GM21576 (cell line): ENCODE data around the gene SACS.

Experiments
- ATAC-seq: cut with Tn5 transposase; IDR thresholded peaks from one replicate; pipeline ENCODE4 v1.9.1; 2021; ENCODE audit warnings: mild to moderate bottlenecking, moderate library complexity; ENCODE audit not compliant: unreplicated experiment

SACS gene, protein sequence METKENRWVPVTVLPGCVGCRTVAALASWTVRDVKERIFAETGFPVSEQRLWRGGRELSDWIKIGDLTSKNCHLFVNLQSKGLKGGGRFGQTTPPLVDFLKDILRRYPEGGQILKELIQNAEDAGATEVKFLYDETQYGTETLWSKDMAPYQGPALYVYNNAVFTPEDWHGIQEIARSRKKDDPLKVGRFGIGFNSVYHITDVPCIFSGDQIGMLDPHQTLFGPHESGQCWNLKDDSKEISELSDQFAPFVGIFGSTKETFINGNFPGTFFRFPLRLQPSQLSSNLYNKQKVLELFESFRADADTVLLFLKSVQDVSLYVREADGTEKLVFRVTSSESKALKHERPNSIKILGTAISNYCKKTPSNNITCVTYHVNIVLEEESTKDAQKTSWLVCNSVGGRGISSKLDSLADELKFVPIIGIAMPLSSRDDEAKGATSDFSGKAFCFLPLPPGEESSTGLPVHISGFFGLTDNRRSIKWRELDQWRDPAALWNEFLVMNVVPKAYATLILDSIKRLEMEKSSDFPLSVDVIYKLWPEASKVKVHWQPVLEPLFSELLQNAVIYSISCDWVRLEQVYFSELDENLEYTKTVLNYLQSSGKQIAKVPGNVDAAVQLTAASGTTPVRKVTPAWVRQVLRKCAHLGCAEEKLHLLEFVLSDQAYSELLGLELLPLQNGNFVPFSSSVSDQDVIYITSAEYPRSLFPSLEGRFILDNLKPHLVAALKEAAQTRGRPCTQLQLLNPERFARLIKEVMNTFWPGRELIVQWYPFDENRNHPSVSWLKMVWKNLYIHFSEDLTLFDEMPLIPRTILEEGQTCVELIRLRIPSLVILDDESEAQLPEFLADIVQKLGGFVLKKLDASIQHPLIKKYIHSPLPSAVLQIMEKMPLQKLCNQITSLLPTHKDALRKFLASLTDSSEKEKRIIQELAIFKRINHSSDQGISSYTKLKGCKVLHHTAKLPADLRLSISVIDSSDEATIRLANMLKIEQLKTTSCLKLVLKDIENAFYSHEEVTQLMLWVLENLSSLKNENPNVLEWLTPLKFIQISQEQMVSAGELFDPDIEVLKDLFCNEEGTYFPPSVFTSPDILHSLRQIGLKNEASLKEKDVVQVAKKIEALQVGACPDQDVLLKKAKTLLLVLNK (N-terminal part only)

DNA sequence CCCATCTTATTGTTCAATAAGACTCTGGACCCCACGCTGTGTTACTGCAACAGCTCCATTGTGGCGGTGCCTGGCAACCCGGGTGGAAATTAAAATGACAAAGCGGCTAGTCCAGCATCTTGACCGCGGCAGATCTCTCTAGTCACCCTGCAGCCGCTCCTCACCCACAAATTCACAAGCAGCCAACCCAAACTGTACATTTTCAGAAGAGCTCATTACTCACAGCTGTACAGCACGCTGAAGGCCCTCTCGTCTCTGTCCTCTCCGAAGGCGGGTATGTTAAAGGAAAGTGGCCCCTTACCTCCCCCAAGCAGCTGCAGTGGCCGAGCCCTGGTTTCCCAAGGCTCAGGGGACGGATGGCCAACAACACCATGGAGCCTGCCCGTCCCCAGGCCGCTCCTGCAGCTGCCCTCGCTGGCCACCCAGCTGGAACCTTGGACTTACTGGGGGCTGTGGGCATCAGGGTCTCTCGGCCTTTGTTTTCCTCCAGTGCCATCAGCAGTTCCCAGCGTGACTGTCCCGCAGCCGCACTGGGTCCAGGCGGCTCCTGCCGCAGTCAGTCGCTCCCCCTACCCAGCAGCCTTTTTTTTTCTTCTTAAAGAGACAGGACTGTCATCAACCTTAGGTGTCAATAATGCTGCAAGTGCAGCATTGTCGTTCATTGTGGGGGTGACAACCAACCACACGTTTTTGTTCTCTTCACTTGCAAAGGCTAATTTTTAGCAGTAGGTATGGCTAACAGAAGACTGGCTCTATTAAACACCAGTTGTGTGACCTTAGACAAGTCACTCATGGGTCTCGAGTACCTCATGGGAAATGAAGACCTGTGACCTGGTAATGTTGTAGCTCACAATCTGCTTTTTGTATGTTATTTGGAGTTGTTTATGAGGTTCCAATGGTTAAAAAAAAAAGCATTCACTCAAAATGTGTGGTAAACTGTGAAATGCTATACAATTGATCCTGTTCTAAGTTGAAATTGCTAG is at the start of gene SACS:
Gene SACS (minus strand): TSS at position 532 of the 983 bp plus-strand sequence. CDS start 22,463 bp downstream, outside the sequence.
- no peak for ATAC-seq

DNA sequence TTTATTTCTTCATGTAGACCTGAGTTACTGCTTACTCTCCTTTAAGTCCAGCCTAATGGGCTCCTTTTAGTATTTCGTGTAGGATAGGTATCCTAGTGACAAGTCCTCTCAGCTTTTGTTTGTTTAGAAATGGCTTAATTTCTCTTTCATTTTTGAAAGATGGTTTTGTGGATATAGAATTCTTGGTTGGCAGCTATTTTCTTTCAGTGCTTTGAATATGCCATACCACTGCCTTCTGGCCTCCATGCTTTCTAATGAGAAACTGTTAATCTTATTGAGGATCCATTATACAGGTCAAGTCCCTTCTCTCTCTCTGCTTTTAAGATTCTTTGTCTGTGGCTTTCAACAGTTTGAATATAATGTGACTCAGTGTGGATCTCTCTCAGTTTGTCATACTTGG is 46.8 kb upstream of the SACS start:
- ATAC-seq: no peak

DNA sequence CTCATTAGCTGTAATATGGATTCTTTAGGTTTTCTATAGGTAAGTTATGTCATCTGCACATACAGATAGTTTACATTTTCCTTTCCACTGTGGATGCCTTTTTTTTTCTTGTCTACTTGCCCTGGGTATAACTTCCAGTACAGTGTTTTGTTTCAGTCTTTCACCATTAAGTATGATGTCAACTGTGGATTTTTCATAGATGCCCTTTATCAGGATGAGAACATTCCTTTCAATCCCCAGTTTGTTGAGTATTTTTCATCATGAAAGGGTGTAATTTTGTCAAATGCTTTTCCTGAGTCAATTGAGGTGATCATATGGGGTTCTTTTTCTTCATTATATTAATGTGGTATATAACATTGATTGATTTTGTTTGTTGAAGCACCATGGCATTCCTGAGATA is 43.6 kb upstream of the SACS start:
- no peak for ATAC-seq

GRCh38 chr13:23473221-23473620 is 39.7 kb upstream of the SACS start:
- ATAC-seq: no peak

GRCh38 chr13:23472189-23472588 is 38.7 kb upstream of the SACS start:
- no peak for ATAC-seq

DNA sequence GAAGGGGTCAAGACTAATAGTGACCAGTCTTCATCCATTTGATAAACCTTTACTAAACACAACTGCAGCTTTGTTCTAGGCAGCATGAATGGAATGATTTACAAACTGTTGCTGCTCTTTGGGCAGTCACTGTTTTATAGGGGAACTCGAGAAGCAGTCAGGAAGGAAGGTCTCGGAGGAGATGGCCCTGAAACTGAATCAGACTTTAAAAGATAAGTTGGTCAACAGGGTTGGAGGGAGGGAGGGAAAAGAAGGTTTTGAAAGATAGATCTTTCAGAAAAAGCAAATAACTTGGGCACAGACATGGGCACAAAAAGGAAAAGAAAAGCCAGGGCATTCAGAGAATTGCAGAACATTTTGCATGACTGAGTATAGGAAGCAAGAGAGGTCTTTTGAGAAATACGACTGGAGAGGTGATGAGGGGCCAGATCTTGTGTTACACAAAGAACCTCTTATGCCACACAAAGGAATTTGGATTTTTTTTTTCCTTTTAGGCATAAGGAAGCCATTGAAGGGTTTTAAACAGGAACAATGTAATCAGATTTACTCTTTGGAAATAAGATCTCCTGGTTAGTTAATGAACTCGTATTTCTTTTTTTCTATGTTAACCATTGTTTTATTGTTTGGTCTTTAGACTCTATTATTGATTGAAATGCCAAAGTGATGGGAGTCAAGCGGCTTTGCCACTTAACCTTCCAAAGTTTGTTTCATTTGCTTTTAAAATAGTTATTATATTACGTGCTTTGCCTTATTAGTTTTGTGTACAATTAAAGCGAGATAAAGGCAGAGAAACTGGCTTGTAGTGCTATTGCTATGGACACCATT is 37.5 kb upstream of the SACS start:
- ATAC-seq: no peak

DNA sequence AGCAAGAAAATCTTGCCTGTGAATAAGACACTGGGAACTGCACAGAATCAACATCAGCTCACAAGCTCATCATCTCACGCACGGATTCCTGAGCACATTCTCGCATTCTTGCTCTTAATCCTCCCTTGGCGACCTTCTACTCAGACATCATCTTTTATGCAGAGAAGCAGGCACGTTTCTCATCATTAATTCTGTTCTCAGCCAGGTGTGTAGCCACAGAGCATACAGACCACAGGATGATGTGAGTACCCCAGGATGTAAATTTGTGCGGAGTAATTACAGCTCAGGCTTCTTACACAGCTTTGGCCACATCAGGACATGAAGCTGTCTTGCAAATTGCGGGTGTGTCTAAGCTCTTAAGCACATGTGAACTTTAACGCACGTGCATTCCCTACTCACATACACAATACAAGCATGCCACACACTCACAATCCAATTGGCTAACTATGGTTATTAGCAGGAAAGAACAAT is 36.5 kb upstream of the SACS start:
- ATAC-seq: no peak

DNA sequence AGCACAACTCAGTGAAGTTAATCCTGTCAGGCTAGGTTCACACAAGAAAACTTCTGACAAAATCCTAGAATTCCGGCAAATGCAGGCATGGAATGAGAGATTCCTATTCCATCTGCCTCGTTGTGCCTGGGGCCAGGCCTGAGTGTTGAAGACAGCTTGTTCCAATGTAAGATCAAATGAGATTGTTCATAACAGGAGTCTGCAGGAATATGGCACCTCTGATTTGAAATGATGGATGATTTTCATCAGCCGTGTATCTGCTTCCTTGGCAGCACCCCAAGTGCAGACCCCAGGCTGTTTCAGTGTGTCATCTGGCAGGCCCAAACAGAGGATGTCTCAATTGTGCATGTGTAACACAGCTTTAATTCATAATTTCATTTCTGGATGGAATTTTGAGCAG is 35.3 kb upstream of the SACS start:
- ATAC-seq: no peak

- no peak for ATAC-seq
Observed at GRCh38 chr13:23467932-23468278, 34.4 kb upstream of the SACS start.

GRCh38 chr13:23467048-23467931 is 33.8 kb upstream of the SACS start:
- ATAC-seq: no peak

DNA sequence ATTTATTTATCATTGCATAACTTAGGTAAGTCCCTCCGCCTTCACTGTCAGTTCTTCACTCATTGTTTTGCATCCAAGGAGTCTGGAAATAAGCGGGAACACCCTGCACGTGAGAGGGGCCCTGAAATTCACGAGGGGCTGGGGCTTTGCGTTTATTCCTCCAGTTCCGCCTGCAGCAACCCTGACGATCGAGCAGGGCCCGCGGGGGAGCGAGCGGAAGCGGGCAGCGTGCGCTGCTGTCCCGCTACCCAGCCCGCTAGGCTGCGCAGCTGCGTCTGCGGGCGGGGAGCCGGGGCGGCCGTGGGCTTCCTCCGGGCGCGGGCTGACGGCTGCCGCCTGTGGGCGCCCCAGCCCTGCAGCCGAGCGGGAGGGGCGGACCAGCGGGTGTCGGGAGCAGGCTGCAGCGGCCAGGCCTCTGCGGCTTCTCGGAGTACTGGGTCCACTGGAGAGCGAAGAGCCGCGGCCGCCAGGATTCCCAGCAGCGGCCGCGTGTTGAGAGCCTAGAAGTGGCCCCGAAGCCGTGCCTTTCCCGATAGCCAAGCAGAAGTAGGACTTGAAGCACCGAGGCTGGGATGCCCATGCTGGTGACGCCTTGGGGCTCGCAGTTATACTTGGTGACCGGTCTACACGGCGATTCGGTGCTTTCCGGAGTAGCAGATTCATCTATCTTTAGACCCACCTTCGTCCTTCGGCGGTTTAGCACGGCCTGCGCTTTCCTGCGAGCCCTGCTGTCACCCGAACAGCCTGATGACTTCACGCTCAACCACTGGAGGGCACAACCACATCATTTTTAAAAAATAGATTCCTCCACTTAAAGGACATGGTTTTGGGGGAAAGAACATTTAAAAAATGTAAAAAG is 32.9 kb upstream of the SACS start:
- ATAC-seq: peak; percentile 81

GRCh38 chr13:23463661-23464060 is 30.2 kb upstream of the SACS start:
- no peak for ATAC-seq

- ATAC-seq: no peak
Observed at GRCh38 chr13:23462815-23463559, 29.5 kb upstream of the SACS start.

DNA sequence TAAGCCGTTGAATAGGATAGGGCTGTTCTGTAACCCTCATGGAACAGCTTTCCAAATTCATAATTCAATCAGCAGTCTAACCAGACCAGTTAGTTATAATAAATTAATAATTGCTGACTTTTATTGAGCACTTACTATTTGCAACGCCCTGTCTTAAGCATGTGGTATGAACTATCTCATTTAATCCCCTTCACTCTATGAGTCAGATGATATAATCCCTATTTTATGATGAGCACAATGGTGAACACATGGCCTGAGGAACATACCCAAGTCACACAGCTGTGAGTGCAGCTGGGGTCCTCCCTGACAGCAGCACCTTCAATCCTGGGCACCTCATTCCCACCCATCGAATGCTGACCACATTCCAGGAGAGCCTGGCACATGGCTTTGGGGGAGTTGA is 28.0 kb upstream of the SACS start:
- ATAC-seq: no peak

- no peak for ATAC-seq
Observed at GRCh38 chr13:23460921-23461320, 27.4 kb upstream of the SACS start.

DNA sequence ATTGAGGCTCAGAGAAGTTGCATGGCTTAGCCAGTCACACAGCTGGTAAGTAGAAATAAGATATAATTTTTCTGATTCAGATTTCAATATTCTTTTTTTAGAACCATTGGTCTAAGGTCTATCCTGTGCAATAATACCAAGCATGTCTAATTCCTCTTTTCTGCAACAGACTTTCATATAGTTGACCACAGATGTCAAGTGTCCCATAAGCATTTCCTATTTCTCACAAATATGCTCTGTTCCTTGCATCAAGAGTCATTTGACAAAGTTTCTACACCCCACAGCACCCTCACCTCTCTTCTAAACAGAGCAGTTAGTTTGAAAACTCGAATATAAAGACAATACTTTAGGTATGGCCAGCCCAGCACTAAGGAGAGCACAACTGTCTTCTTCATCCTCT is 26.8 kb upstream of the SACS start:
- ATAC-seq: peak; percentile 97

GRCh38 chr13:23458989-23459388 is 25.5 kb upstream of the SACS start:
- ATAC-seq: no peak
